ENCODE results near the gene FETUB.

DNA sequence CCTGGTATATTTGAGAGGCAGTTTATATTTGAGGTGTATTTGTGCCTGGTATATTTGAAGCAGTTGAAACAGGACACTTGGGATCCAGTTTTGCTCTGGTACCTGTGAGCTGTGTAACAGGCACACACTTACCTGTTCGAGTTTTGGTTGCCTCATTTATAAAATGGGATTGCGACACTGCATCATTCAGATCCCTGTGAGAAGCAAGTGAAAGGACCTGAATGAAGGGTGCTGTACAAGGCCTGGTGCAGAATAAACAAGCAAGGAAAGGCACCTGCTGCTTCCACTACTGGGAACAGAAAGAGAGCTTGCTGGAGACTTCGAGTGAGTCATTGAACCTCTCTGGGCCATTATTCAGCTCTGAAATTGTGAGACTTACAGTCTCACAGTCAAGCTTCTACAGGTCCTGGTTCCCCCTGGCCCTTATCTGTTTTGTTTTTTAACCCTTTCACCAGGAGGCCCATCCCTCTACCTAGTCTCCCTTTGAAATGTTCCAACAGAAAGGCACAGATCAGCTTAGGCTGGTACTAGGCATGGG lies 11.5 kb downstream of the FETUB start:
- TF ChIP-seq EZH2 (IDR thresholded peaks at IDR 0.05; ENCODE audit: borderline replicate concordance) = no peak
- TF ChIP-seq, protein P1, sequence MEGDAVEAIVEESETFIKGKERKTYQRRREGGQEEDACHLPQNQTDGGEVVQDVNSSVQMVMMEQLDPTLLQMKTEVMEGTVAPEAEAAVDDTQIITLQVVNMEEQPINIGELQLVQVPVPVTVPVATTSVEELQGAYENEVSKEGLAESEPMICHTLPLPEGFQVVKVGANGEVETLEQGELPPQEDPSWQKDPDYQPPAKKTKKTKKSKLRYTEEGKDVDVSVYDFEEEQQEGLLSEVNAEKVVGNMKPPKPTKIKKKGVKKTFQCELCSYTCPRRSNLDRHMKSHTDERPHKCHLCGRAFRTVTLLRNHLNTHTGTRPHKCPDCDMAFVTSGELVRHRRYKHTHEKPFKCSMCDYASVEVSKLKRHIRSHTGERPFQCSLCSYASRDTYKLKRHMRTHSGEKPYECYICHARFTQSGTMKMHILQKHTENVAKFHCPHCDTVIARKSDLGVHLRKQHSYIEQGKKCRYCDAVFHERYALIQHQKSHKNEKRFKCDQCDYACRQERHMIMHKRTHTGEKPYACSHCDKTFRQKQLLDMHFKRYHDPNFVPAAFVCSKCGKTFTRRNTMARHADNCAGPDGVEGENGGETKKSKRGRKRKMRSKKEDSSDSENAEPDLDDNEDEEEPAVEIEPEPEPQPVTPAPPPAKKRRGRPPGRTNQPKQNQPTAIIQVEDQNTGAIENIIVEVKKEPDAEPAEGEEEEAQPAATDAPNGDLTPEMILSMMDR (IDR thresholded peaks at IDR 0.05; ENCODE audit: poor library complexity) = no peak
